Astrocyte (in vitro differentiated cells and primary cell): ENCODE data around the gene APOOL. TPM values are rescaled to one million over a fixed set of nuclear protein-coding genes. Genes with fewer than 3 reads are reported as not detected.
"Not testable (repeated sequence)": the region's sequence is repeated elsewhere in the genome, so short reads cannot be mapped to it uniquely, and the experiment has no call there.

ENCODE experiments used
- DNase-seq: peaks from one replicate; pipeline ENCODE4 v3.0.0-alpha.2; 2010; ENCODE audit warnings: low read depth
- FAIRE-seq: peaks from 2 replicates; lab custom pipeline; 2011; peaks lifted over from hg19 to GRCh38; lab: Jason Lieb, UNC
- H2AFZ ChIP-seq: 2 replicates; pipeline ENCODE4 v1.6.0; 2012; ENCODE audit warnings: low read depth, low read length, inconsistent platforms
- H3K27ac ChIP-seq: 2 replicates; pipeline ENCODE4 v1.5.1; 2011; ENCODE audit warnings: low read depth, low read length, inconsistent platforms
- H3K27me3 ChIP-seq: 2 replicates; pipeline ENCODE4 v1.6.0; 2011; ENCODE audit warnings: low read length, inconsistent platforms; ENCODE audit not compliant: insufficient read depth
- H3K36me3 ChIP-seq: 2 replicates; pipeline ENCODE4 v1.5.1; 2011; ENCODE audit warnings: low read length, inconsistent platforms; ENCODE audit not compliant: insufficient read depth
- H3K4me1 ChIP-seq: 2 replicates; pipeline ENCODE4 v1.5.1; 2011; ENCODE audit warnings: low read length, inconsistent platforms; ENCODE audit not compliant: insufficient read depth
- H3K4me2 ChIP-seq: 2 replicates; pipeline ENCODE4 v1.6.0; 2012; ENCODE audit warnings: low read length, inconsistent platforms
- H3K4me3 ChIP-seq: 2 replicates; pipeline ENCODE4 v1.5.1; 2011; ENCODE audit warnings: low read depth, mild to moderate bottlenecking, low read length, inconsistent platforms; ENCODE audit not compliant: insufficient read depth
- H3K79me2 ChIP-seq: 2 replicates; pipeline ENCODE4 v1.6.0; 2012; ENCODE audit warnings: mild to moderate bottlenecking, low read length, inconsistent platforms; ENCODE audit not compliant: insufficient read depth
- H3K9ac ChIP-seq: 2 replicates; pipeline ENCODE4 v1.6.0; 2012; ENCODE audit warnings: mild to moderate bottlenecking, low read length, inconsistent platforms
- H3K9me3 ChIP-seq: 2 replicates; pipeline ENCODE4 v1.5.1; 2012; ENCODE audit warnings: low read depth, mild to moderate bottlenecking, low read length, inconsistent platforms; ENCODE audit not compliant: insufficient read depth
- H4K20me1 ChIP-seq: 2 replicates; pipeline ENCODE4 v1.6.0; 2012; ENCODE audit warnings: low read length, inconsistent platforms; ENCODE audit not compliant: insufficient read depth
- H3K27ac Mint-ChIP-seq: one replicate; pipeline ENCODE4 v1.8.0; 2021; ENCODE audit warnings: mild to moderate bottlenecking, mixed read lengths; ENCODE audit not compliant: unreplicated experiment
- H3K27me3 Mint-ChIP-seq: one replicate; pipeline ENCODE4 v1.8.0; 2021; ENCODE audit warnings: low read depth, mixed read lengths; ENCODE audit not compliant: unreplicated experiment
- H3K36me3 Mint-ChIP-seq: one replicate; pipeline ENCODE4 v1.8.0; 2021; ENCODE audit warnings: low read depth, mixed read lengths; ENCODE audit not compliant: unreplicated experiment
- H3K4me1 Mint-ChIP-seq: one replicate; pipeline ENCODE4 v1.8.0; 2021; ENCODE audit warnings: low read depth, mixed read lengths; ENCODE audit not compliant: unreplicated experiment
- H3K4me3 Mint-ChIP-seq: one replicate; pipeline ENCODE4 v1.8.0; 2021; ENCODE audit warnings: mild to moderate bottlenecking, moderate library complexity, mixed read lengths; ENCODE audit not compliant: unreplicated experiment
- H3K9me3 Mint-ChIP-seq: one replicate; pipeline ENCODE4 v1.8.0; 2021; ENCODE audit warnings: mild to moderate bottlenecking, mixed read lengths; ENCODE audit not compliant: unreplicated experiment
- EZH2 ChIP-seq: IDR thresholded peaks from 2 replicates; pipeline ENCODE4 v1.6.1; 2012; ENCODE audit warnings: mild to moderate bottlenecking, low read length, inconsistent platforms; ENCODE audit not compliant: insufficient read depth
- total RNA-seq: library from RNA; stranded (reverse); gene quantifications from 2 replicates; pipeline ENCODE4 v1.2.1, GENCODE V29; 2021
- TF ChIP-seq, protein P1 (sequence below): IDR thresholded peaks from 2 replicates; pipeline ENCODE4 v1.5.1; 2011; ENCODE audit warnings: low read depth, mild to moderate bottlenecking, inconsistent platforms, low read length, moderate library complexity; ENCODE audit not compliant: insufficient read depth

APOOL gene
- total RNA-seq, 1 donor from 2014 or later: 18.2 TPM

DNA sequence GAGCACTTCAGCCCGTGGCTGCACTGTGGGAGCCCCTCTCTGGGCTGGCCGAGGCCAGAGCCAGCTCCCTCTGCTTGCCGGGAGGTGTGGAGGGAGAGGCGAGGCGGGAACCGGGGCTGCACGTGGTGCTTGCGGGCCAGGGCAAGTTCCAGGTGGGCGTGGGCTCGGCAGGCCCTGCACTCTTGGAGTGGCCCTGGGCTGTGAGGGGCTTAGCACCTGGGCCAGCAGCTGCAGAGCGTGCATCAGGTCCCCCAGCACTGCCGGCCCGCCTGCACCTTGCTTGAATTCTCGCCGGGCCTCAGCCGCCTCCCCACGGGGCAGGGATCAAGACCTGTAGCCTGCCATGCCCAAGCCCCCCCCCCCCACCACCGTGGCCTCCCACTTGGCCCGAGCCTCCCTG lies 28.9 kb upstream of the APOOL start:
- no peak overlapping the region for H3K4me3 Mint-ChIP-seq
- no peak overlapping the region for H3K27ac Mint-ChIP-seq
- no peak overlapping the region for H3K4me3 ChIP-seq
- H3K27me3 Mint-ChIP-seq: no peaks in the 10 kb centered on the region
- H3K9ac ChIP-seq: no peak overlapping the region
- FAIRE-seq: no peak
- no peaks in the 10 kb centered on the region for H3K79me2 ChIP-seq
- no peaks in the 10 kb centered on the region for H3K27me3 ChIP-seq
- TF ChIP-seq, protein P1, sequence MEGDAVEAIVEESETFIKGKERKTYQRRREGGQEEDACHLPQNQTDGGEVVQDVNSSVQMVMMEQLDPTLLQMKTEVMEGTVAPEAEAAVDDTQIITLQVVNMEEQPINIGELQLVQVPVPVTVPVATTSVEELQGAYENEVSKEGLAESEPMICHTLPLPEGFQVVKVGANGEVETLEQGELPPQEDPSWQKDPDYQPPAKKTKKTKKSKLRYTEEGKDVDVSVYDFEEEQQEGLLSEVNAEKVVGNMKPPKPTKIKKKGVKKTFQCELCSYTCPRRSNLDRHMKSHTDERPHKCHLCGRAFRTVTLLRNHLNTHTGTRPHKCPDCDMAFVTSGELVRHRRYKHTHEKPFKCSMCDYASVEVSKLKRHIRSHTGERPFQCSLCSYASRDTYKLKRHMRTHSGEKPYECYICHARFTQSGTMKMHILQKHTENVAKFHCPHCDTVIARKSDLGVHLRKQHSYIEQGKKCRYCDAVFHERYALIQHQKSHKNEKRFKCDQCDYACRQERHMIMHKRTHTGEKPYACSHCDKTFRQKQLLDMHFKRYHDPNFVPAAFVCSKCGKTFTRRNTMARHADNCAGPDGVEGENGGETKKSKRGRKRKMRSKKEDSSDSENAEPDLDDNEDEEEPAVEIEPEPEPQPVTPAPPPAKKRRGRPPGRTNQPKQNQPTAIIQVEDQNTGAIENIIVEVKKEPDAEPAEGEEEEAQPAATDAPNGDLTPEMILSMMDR: no peak
- TF ChIP-seq EZH2: no peak
- H4K20me1 ChIP-seq: no peaks in the 10 kb centered on the region
- H3K27ac ChIP-seq: no peak overlapping the region
- no peaks in the 10 kb centered on the region for H3K9me3 ChIP-seq
- H3K9me3 Mint-ChIP-seq: peaks cover 3% of the 10 kb centered on the region
- no peak overlapping the region for H2AFZ ChIP-seq
- no peak for DNase-seq
- no peaks in the 10 kb centered on the region for H3K4me1 ChIP-seq
- H3K36me3 ChIP-seq: no peaks in the 10 kb centered on the region
- no peak overlapping the region for H3K4me2 ChIP-seq
- H3K36me3 Mint-ChIP-seq: no peaks in the 10 kb centered on the region
- no peaks in the 10 kb centered on the region for H3K4me1 Mint-ChIP-seq

DNA sequence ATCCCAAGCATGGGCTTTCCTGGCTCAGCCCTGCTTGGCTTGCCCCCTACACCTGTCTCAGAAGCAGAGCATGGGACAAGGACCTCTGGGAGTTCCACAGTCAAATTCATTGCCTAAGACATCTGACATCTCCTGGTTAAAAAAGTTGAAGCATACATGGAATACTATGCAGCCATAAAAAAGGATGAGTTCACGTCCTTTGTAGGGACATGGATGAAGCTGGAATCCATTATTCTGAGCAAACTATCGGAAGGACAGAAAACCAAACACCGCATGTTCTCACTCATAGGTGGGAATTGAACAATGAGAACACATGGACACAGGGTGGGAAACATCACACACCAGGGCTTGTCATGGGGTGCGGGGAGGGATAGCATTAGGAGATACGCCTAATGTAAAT lies 11.9 kb upstream of the APOOL start:
- H3K27ac Mint-ChIP-seq, H3K79me2 ChIP-seq, H3K4me1 ChIP-seq, H3K27ac ChIP-seq, H3K4me3 Mint-ChIP-seq, H3K27me3 ChIP-seq, H3K4me3 ChIP-seq, H3K9ac ChIP-seq, H4K20me1 ChIP-seq, H2AFZ ChIP-seq, H3K27me3 Mint-ChIP-seq, H3K9me3 ChIP-seq, H3K9me3 Mint-ChIP-seq, H3K4me2 ChIP-seq, H3K36me3 Mint-ChIP-seq, H3K4me1 Mint-ChIP-seq, H3K36me3 ChIP-seq, DNase-seq: not testable (repeated sequence)
- peak; percentile 41 for FAIRE-seq

DNA sequence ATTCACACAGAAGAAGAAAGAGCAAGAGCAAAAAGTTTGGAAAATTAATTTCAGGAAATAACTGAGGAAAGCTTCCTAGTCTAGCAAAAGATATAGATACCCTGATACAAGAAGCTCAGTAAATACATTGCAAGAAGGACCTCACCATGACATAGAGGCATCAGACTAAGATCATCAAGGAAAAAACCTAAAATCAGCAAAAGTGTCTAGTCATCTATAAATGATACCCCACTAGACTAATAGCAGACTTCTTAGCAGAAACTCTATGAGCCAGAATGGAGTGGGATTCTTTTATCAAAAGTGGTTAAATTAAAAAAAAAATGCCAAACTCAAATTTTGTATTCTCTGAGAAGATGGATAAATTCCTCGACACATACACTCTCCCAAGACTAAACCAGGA lies 10.5 kb upstream of the APOOL start:
- Mint-ChIP-seq H3K4me1 (no peaks in the 10 kb centered on the region), H3K9me3 (no peaks in the 10 kb centered on the region), H3K27ac (no peak overlapping the region), H3K36me3 (no peaks in the 10 kb centered on the region), H3K27me3 (peaks cover 2% of the 10 kb centered on the region), H3K4me3 (no peak overlapping the region)
- no peaks in the 10 kb centered on the region for H3K27me3 ChIP-seq
- H3K9me3 ChIP-seq: no peaks in the 10 kb centered on the region
- H3K4me3 ChIP-seq: no peak overlapping the region
- H3K9ac ChIP-seq: no peak overlapping the region
- peak; percentile 39 for FAIRE-seq
- no peak overlapping the region for H3K4me2 ChIP-seq
- H3K36me3 ChIP-seq: no peaks in the 10 kb centered on the region
- no peak for DNase-seq
- no peaks in the 10 kb centered on the region for H3K4me1 ChIP-seq
- TF ChIP-seq EZH2: no peak
- TF ChIP-seq, protein P1: no peak
- no peak overlapping the region for H3K27ac ChIP-seq
- no peaks in the 10 kb centered on the region for H4K20me1 ChIP-seq
- no peak overlapping the region for H2AFZ ChIP-seq
- H3K79me2 ChIP-seq: no peaks in the 10 kb centered on the region
